IMR-90 (cell line): ENCODE data around the gene C1QTNF12. TPM values are rescaled to one million over a fixed set of nuclear protein-coding genes. Genes with fewer than 3 reads are reported as not detected.

Source experiments
- ATAC-seq: fragments of 200-7000 bp; cut with Tn5 transposase; 2 replicates; pipeline ENCODE4 v1.9.1; 2020; ENCODE audit warnings: low read depth, mild to moderate bottlenecking, moderate library complexity
- BruUV-seq: library from RNA; stranded (reverse); fragments of 400-500 nt; replicated peaks from 2 replicates; lab custom pipeline; 2021; lab: Mats Ljungman, UMichigan
- CTCF ChIA-PET: fragments of 300-600 bp; formaldehyde crosslinking; extraction: SDS; loops from one replicate; lab custom pipeline; 2021; ENCODE audit warnings: antibody characterized with exemption; lab: Yijun Ruan, JAX
- POLR2A ChIA-PET: fragments of 300-600 bp; sonication (Branson Sonifier 250); formaldehyde crosslinking; loops from one replicate; lab custom pipeline; 2022; ENCODE audit warnings: antibody characterized with exemption; ENCODE audit not compliant: unreplicated experiment; lab: Charles Lee
- DNase-seq: peaks from one replicate; pipeline ENCODE4 v3.0.0; 2013
- H2AFZ ChIP-seq: replicated peaks from 2 replicates; pipeline ENCODE3; 2013; ENCODE audit warnings: low read length, mild to moderate bottlenecking; ENCODE audit not compliant: poor library complexity
- H2AK5ac ChIP-seq: 2 replicates; pipeline ENCODE4 v1.6.1; 2013; ENCODE audit warnings: low read depth, low read length, inconsistent platforms
- H2AK9ac ChIP-seq: replicated peaks from 2 replicates; pipeline ENCODE3; 2013; ENCODE audit warnings: mild to moderate bottlenecking, low read depth, low read length, moderate library complexity; ENCODE audit not compliant: poor library complexity
- H2BK120ac ChIP-seq: 2 replicates; pipeline ENCODE4 v1.6.1; 2013; ENCODE audit warnings: low read depth, low read length, inconsistent platforms
- H2BK15ac ChIP-seq: 3 replicates; pipeline ENCODE4 v1.6.1; 2013; ENCODE audit warnings: low read depth, low read length, inconsistent platforms
- H2BK20ac ChIP-seq: 2 replicates; pipeline ENCODE4 v1.6.1; 2013; ENCODE audit warnings: low read depth, mild to moderate bottlenecking, inconsistent platforms, low read length, moderate library complexity
- H2BK5ac ChIP-seq: 2 replicates; pipeline ENCODE4 v1.6.1; 2013; ENCODE audit warnings: mild to moderate bottlenecking, low read depth, low read length, inconsistent platforms; ENCODE audit not compliant: poor library complexity, severe bottlenecking
- H3K14ac ChIP-seq: replicated peaks from 2 replicates; pipeline ENCODE4 v1.6.1; 2013; ENCODE audit warnings: low read depth, low read length, inconsistent platforms
- H3K18ac ChIP-seq: 2 replicates; pipeline ENCODE4 v1.6.1; 2013; ENCODE audit warnings: low read depth, low read length, control low read depth
- H3K23ac ChIP-seq: 2 replicates; pipeline ENCODE4 v1.6.1; 2013; ENCODE audit warnings: low read depth, low read length, inconsistent platforms
- H3K27ac ChIP-seq: 2 replicates; pipeline ENCODE4 v1.5.1; 2013; ENCODE audit warnings: mild to moderate bottlenecking, control low read depth, low read length; ENCODE audit not compliant: insufficient read depth
- H3K27me3 ChIP-seq: 2 replicates; pipeline ENCODE4 v1.6.1; 2013; ENCODE audit warnings: low read length; ENCODE audit not compliant: control insufficient read depth, insufficient read depth
- H3K36me3 ChIP-seq: 2 replicates; pipeline ENCODE4 v1.6.1; 2013; ENCODE audit warnings: low read length, mixed read lengths; ENCODE audit not compliant: control insufficient read depth, insufficient read depth
- H3K4ac ChIP-seq: 2 replicates; pipeline ENCODE4 v1.6.1; 2013; ENCODE audit warnings: low read depth, low read length, inconsistent platforms
- H3K4me1 ChIP-seq: 2 replicates; pipeline ENCODE4 v1.6.1; 2013; ENCODE audit warnings: low read length, mixed read lengths; ENCODE audit not compliant: control insufficient read depth, insufficient read depth
- H3K4me2 ChIP-seq: 2 replicates; pipeline ENCODE4 v1.6.1; 2013; ENCODE audit warnings: low read depth, mild to moderate bottlenecking, control low read depth, low read length, moderate library complexity
- H3K4me3 ChIP-seq: 2 replicates; pipeline ENCODE4 v1.5.1; 2013; ENCODE audit warnings: low read depth, mild to moderate bottlenecking, control low read depth, low read length, moderate library complexity; ENCODE audit not compliant: insufficient read depth
- H3K56ac ChIP-seq: 2 replicates; pipeline ENCODE4 v1.6.1; 2013; ENCODE audit warnings: low read length, inconsistent platforms; ENCODE audit not compliant: insufficient read depth; ENCODE audit errors: extremely low read depth
- H3K79me1 ChIP-seq, 2 experiments: 2 replicates each; pipeline ENCODE4 v1.6.1; 2013; ENCODE audit warnings: low read length in 2 of 2, inconsistent platforms in 1 of 2, low read depth in 1 of 2
- H3K9ac ChIP-seq: 2 replicates; pipeline ENCODE4 v1.6.1; 2013; ENCODE audit warnings: low read depth, low read length, control low read depth
- H3K9me1 ChIP-seq: 2 replicates; pipeline ENCODE4 v1.6.1; 2013; ENCODE audit warnings: low read length, inconsistent platforms; ENCODE audit not compliant: insufficient read depth
- H3K9me3 ChIP-seq: 2 replicates; pipeline ENCODE4 v1.6.1; 2013; ENCODE audit warnings: low read length; ENCODE audit not compliant: control insufficient read depth, insufficient read depth
- H4K20me1 ChIP-seq: 2 replicates; pipeline ENCODE4 v1.6.1; 2013; ENCODE audit warnings: low read length, inconsistent platforms; ENCODE audit not compliant: insufficient read depth
- H4K5ac ChIP-seq: 2 replicates; pipeline ENCODE4 v1.6.1; 2013; ENCODE audit warnings: mild to moderate bottlenecking, low read depth, low read length, control low read depth
- H4K8ac ChIP-seq, 2 experiments: 2 replicates each; pipeline ENCODE4 v1.6.1; 2013; ENCODE audit warnings: low read depth in 2 of 2, low read length in 2 of 2, control low read depth in 1 of 2, inconsistent platforms in 1 of 2
- H4K91ac ChIP-seq: 2 replicates; pipeline ENCODE4 v1.6.1; 2013; ENCODE audit warnings: low read depth, low read length, inconsistent platforms; ENCODE audit not compliant: insufficient read depth
- FOS ChIP-seq: fragments of 150-350 bp; IDR thresholded peaks from 2 replicates; pipeline ENCODE4 v1.6.1; 2016; ENCODE audit warnings: low read depth, low read length
- MAZ ChIP-seq: IDR thresholded peaks from 2 replicates; pipeline ENCODE4 v1.6.1; 2012; ENCODE audit warnings: low read depth, mild to moderate bottlenecking, low read length, improper control_type of control experiment, moderate library complexity, borderline replicate concordance
- NFE2L2 ChIP-seq: fragments of 150-350 bp; IDR thresholded peaks from 2 replicates; pipeline ENCODE4 v1.6.1; 2016; ENCODE audit warnings: low read depth, mild to moderate bottlenecking, low read length
- POLR2A ChIP-seq: IDR thresholded peaks from 2 replicates; pipeline ENCODE4 v1.6.1; 2012; ENCODE audit warnings: mild to moderate bottlenecking, low read depth, low read length
- RCOR1 ChIP-seq: IDR thresholded peaks from 2 replicates; pipeline ENCODE4 v1.6.1; 2012; ENCODE audit warnings: mild to moderate bottlenecking, low read length, improper control_type of control experiment; ENCODE audit not compliant: insufficient replicate concordance
- WGBS, 2 experiments: methylation state at CpG; one replicate each; pipeline versions ENCODE4 v1.1.5 to v1.1.7; 2013; ENCODE audit warnings: missing lambda C conversion rate in 2 of 2; ENCODE audit not compliant: insufficient read length in 1 of 2; ENCODE audit errors: extremely low coverage in 2 of 2; 5-methylcytosine and 5-hydroxymethylcytosine counted together
- dilution Hi-C: fragments of 300-500 bp; cut with HindIII; formaldehyde crosslinking; loops from one replicate; pipeline ENCODE4 v1.14.3; 2018; ENCODE audit warnings: low sequenced_read_pairs; ENCODE audit not compliant: unreplicated experiment
- in situ Hi-C: fragments of 300-500 bp; cut with MboI; formaldehyde crosslinking; loops from 3 replicates; pipeline ENCODE4 v1.14.3; 2019; ENCODE audit warnings: low sequenced_read_pairs, inconsistent platforms, mixed read lengths
- intact Hi-C: fragments of 100-400 bp; cut with micrococcal nuclease; formaldehyde crosslinking; loops from 2 replicates; pipeline ENCODE4 v1.10.0; 2022
- polyA plus RNA-seq, 3 experiments: library from polyadenylated mRNA; depleted of rRNA; stranded (reverse); fragments of >200 nt; gene quantifications; 2 replicates each; pipeline ENCODE4 v1.2.3, GENCODE V29; 2012; ENCODE audit warnings: low replicate concordance in 1 of 3
- total RNA-seq: library from RNA; depleted of rRNA; stranded (reverse); fragments of >200 nt; gene quantifications from 2 replicates; pipeline ENCODE4 v1.2.3, GENCODE V29; 2012

C1QTNF12 gene
- total and polyA plus RNA-seq, 2 of the 4 experiments (the other 2 are of a cell fraction) = 0.36 to 1.1 TPM

GRCh38 chr1:1241588-1242219, 4.8 kb downstream of the C1QTNF12 start:
- no peak for DNase-seq
- POLR2A ChIA-PET = no interaction called here
- no peak overlapping the region for H2BK20ac ChIP-seq

More at GRCh38 chr1:1241588-1242219, 4.8 kb downstream of the C1QTNF12 start:
- BruUV-seq = no TSS peak
- no peak overlapping the region for H4K8ac ChIP-seq
- no peak overlapping the region for H3K4me2 ChIP-seq
- no peak overlapping the region for H2AFZ ChIP-seq
- H3K27ac ChIP-seq = no peak overlapping the region
- no peak overlapping the region for H2AK5ac ChIP-seq
- no peak for ATAC-seq
- H2BK15ac ChIP-seq = no peak overlapping the region
- peaks cover 2% of the 10 kb centered on the region; the same call in 1 of the 2 replicates for H3K36me3 ChIP-seq
- in situ Hi-C loops = no loop called here
- no peaks in the 10 kb centered on the region for H4K20me1 ChIP-seq
- TF ChIP-seq RCOR1 = no peak
- TF ChIP-seq NFE2L2 = no peak
- no peak for TF ChIP-seq POLR2A
- no peak for TF ChIP-seq FOS
- no peak for TF ChIP-seq MAZ
- H3K79me1 ChIP-seq = no peaks in the 10 kb centered on the region
- no peaks in the 10 kb centered on the region for H3K9me1 ChIP-seq
- intact Hi-C loops = no loop called here
- no peak overlapping the region for H3K18ac ChIP-seq
- no peak overlapping the region for H4K5ac ChIP-seq
- no peak overlapping the region for H3K4ac ChIP-seq
- no peak overlapping the region for H3K23ac ChIP-seq
- H3K27me3 ChIP-seq = no peaks in the 10 kb centered on the region
- H3K56ac ChIP-seq = no peak overlapping the region
- no peak overlapping the region for H2BK5ac ChIP-seq
- no peak overlapping the region for H3K4me3 ChIP-seq
- peaks cover 20% of the 10 kb centered on the region for H3K4me1 ChIP-seq
- no peak overlapping the region for H2BK120ac ChIP-seq
- CTCF ChIA-PET = no interaction called here
- H3K14ac ChIP-seq = no peak overlapping the region
- no peak overlapping the region for H4K91ac ChIP-seq
- H3K9ac ChIP-seq = no peak overlapping the region
- no peak overlapping the region for H2AK9ac ChIP-seq
- H3K9me3 ChIP-seq = no peaks in the 10 kb centered on the region
- dilution Hi-C loops = no loop called here
- 96% methylated on average over 16 of the region's 26 CpGs; no CpG with 5 or more reads in 1 of the 2 experiments for WGBS, 2 experiments
